Endothelial cell of umbilical vein (primary cell): ENCODE measurements around the gene KRTAP4-6. TPM values are rescaled to one million over a fixed set of nuclear protein-coding genes. Genes with fewer than 3 reads are reported as not detected.

Source experiments
- BruUV-seq: library from RNA; stranded (reverse); fragments of 400-500 nt; replicated peaks from 2 replicates; lab custom pipeline; 2021; lab: Mats Ljungman, UMichigan
- CTCF ChIA-PET: fragments of 300-600, 350-600 bp; sonication (Branson Sonifier 250); formaldehyde crosslinking; loops from one replicate; lab custom pipeline; 2021; ENCODE audit warnings: antibody characterized with exemption, inconsistent platforms; lab: Charles Lee
- POLR2A ChIA-PET: fragments of 300-600, 350-600 bp; sonication (Branson Sonifier 250); formaldehyde crosslinking; loops from one replicate; lab custom pipeline; 2021; ENCODE audit warnings: antibody characterized with exemption, inconsistent platforms; lab: Charles Lee
- DNase-seq: peaks from one replicate; pipeline ENCODE4 v3.0.0-alpha.2; 2011; ENCODE audit warnings: low read depth, low spot score
- FAIRE-seq: peaks from 2 replicates; lab custom pipeline; 2011; peaks lifted over from hg19 to GRCh38; lab: Jason Lieb, UNC
- H2AFZ ChIP-seq: 2 replicates; pipeline ENCODE4 v1.6.0; 2012; ENCODE audit warnings: low read depth, low read length, control low read depth, inconsistent platforms
- H3K27ac ChIP-seq: 2 replicates; pipeline ENCODE4 v1.5.1; 2011; ENCODE audit warnings: low read depth, mild to moderate bottlenecking, control low read depth, low read length, moderate library complexity; ENCODE audit not compliant: insufficient read depth
- H3K27me3 ChIP-seq, 2 experiments: 2 replicates each; pipeline versions ENCODE4 v1.6.0 to v1.6.1; 2011; ENCODE audit warnings: low read length in 2 of 2, mixed read lengths in 1 of 2; ENCODE audit not compliant: control insufficient read depth in 2 of 2, insufficient read depth in 2 of 2
- H3K36me3 ChIP-seq, 2 experiments: 2 replicates in 1 of 2; 3 replicates in 1 of 2; pipeline ENCODE4 v1.5.1; 2011; ENCODE audit warnings: low read length in 2 of 2, mild to moderate bottlenecking in 1 of 2, moderate library complexity in 1 of 2; ENCODE audit not compliant: control insufficient read depth in 2 of 2, insufficient read depth in 2 of 2; ENCODE audit errors: extremely low read depth in 1 of 2
- H3K4me1 ChIP-seq: 3 replicates; pipeline ENCODE4 v1.5.1; 2011; ENCODE audit warnings: mild to moderate bottlenecking, low read length; ENCODE audit not compliant: control insufficient read depth, insufficient read depth; ENCODE audit errors: extremely low read depth
- H3K4me2 ChIP-seq: 2 replicates; pipeline ENCODE4 v1.6.1; 2011; ENCODE audit warnings: low read length, control low read depth, mixed read lengths; ENCODE audit not compliant: insufficient read depth
- H3K4me3 ChIP-seq, 3 experiments: fragments of 200-600 bp in 1 of 3; sonication (generic), shearing (Covaris generic) in 1 of 3; replicated peaks in 1 of 3; 2 replicates each; pipeline ENCODE4 v1.5.1; 2011 to 2016; ENCODE audit warnings: control low read depth in 3 of 3, low read length in 3 of 3, mild to moderate bottlenecking in 2 of 3, inconsistent platforms in 1 of 3, low read depth in 1 of 3, moderate library complexity in 1 of 3; ENCODE audit not compliant: insufficient read depth in 1 of 3
- H3K79me2 ChIP-seq: 2 replicates; pipeline ENCODE4 v1.6.0; 2012; ENCODE audit warnings: low read length, inconsistent platforms; ENCODE audit not compliant: control insufficient read depth, insufficient read depth
- H3K9ac ChIP-seq: replicated peaks from 2 replicates; pipeline ENCODE3; 2011; ENCODE audit warnings: low read length, control low read depth; ENCODE audit not compliant: insufficient read depth; ENCODE audit errors: extremely low read depth
- H3K9me1 ChIP-seq: replicated peaks from 3 replicates; pipeline ENCODE4 v1.6.0; 2011; ENCODE audit warnings: mild to moderate bottlenecking, low read length; ENCODE audit not compliant: control insufficient read depth, insufficient read depth; ENCODE audit errors: extremely low read depth
- H3K9me3 ChIP-seq: replicated peaks from 2 replicates; pipeline ENCODE4 v1.5.1; 2012; ENCODE audit warnings: low read length, inconsistent platforms; ENCODE audit not compliant: control insufficient read depth, insufficient read depth
- H4K20me1 ChIP-seq: replicated peaks from 2 replicates; pipeline ENCODE3; 2011; ENCODE audit warnings: mild to moderate bottlenecking, low read length; ENCODE audit not compliant: control insufficient read depth, insufficient read depth; ENCODE audit errors: extremely low read depth
- EZH2 ChIP-seq: IDR thresholded peaks from 2 replicates; pipeline ENCODE4 v1.6.1; 2012; ENCODE audit warnings: borderline replicate concordance, low read depth, mild to moderate bottlenecking, moderate library complexity, low read length, inconsistent platforms; ENCODE audit not compliant: severe bottlenecking
- FOS ChIP-seq: IDR thresholded peaks from 2 replicates; pipeline ENCODE4 v1.6.1; 2011; ENCODE audit warnings: mild to moderate bottlenecking, low read length, moderate library complexity, borderline replicate concordance; ENCODE audit not compliant: insufficient read depth
- GATA2 ChIP-seq: IDR thresholded peaks from 2 replicates; pipeline ENCODE4 v1.7.0; 2011; ENCODE audit warnings: low read depth, mild to moderate bottlenecking, moderate library complexity, mixed read lengths, low read length; ENCODE audit not compliant: insufficient read length, insufficient read depth
- JUN ChIP-seq: IDR thresholded peaks from 2 replicates; pipeline ENCODE4 v1.6.1; 2011; ENCODE audit warnings: borderline replicate concordance, low read depth; ENCODE audit not compliant: insufficient read length, insufficient read depth
- MYC ChIP-seq: IDR thresholded peaks from one replicate; pipeline ENCODE4 v1.6.1; 2011; ENCODE audit warnings: mild to moderate bottlenecking, low read depth, low read length
- POLR2A ChIP-seq: IDR thresholded peaks from 2 replicates; pipeline ENCODE4 v1.6.1; 2012; ENCODE audit warnings: low read depth, mild to moderate bottlenecking, control low read depth, low read length
- POLR2AphosphoS5 ChIP-seq: IDR thresholded peaks from 2 replicates; pipeline ENCODE4 v1.6.1; 2012; ENCODE audit warnings: low read depth, mild to moderate bottlenecking, control low read depth, low read length, moderate library complexity; ENCODE audit not compliant: insufficient read depth
- dilution Hi-C: fragments of 300-500 bp; cut with MboI; formaldehyde crosslinking; loops from one replicate; pipeline ENCODE4 v1.15.0; 2019; ENCODE audit warnings: low sequenced_read_pairs; ENCODE audit not compliant: extremely low pct_ligation_motif_present
- intact Hi-C: fragments of 100-400 bp; cut with micrococcal nuclease; formaldehyde crosslinking; loops from one replicate; pipeline ENCODE4 v1.10.0; 2022
- polyA plus RNA-seq, 4 experiments: library from polyadenylated mRNA; depleted of rRNA in 3 of 4; stranded (reverse) in 3 of 4; unstranded in 1 of 4; fragments of >200 nt; gene quantifications; 2 replicates each; pipeline versions ENCODE4 v1.2.1 to v1.2.3, GENCODE V29; 2011 to 2012; ENCODE audit warnings: missing spikeins in 1 of 4
- small RNA-seq: library from RNA; depleted of rRNA; stranded (forward); fragments of <200 nt; gene quantifications from one replicate; pipeline ENCODE3, GENCODE V24; 2012; ENCODE audit warnings: low replicate concordance, low read depth; ENCODE audit not compliant: insufficient read depth, insufficient read length
- total RNA-seq: library from RNA; stranded (reverse); gene quantifications from 2 replicates; pipeline ENCODE4 v1.2.3, GENCODE V29; 2021
- TF ChIP-seq, protein P1 (sequence below), 2 donors: IDR thresholded peaks; 1 replicate in 1 of 2; 2 replicates in 1 of 2; pipeline ENCODE4 v1.5.1; 2011; ENCODE audit warnings: low read length in 2 of 2, mild to moderate bottlenecking in 2 of 2, moderate library complexity in 2 of 2, control low read depth in 1 of 2, inconsistent platforms in 1 of 2, low read depth in 1 of 2; ENCODE audit not compliant: insufficient read depth in 1 of 2; ENCODE audit errors: extremely low read depth in 1 of 2
- TF ChIP-seq, protein P2 (sequence below): IDR thresholded peaks from 2 replicates; pipeline ENCODE4 v1.6.1; 2011; ENCODE audit not compliant: insufficient read depth, insufficient read length

The KRTAP4-6 gene
- total and polyA plus RNA-seq, 2 donors (not counting 3 experiments of a cell fraction or from before 2014, with no cell fraction given), result not detected

DNA sequence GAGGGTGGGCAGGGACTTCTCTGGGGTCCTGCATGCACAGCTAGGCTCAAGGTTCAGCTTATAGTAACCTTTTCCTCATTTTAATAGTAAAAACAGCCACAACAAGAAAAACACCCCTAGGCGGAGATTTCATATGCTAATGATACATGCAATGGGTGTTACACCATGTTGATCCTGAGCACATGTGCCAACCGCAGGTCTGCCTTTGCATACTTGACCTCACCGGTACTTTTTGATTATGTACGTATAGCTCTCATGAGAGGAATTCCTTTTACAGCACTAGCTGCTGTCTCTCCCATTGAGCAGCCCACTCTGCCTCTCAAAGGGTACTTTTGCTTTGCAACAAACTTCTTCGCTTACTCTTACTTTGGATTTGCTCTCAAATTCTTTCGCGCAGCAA is 44.3 kb downstream of the KRTAP4-6 start:
- FAIRE-seq (no peak), DNase-seq (no peak)
- Histone ChIP-seq H3K27ac (no peak overlapping the region), H3K4me2 (no peak overlapping the region), H3K9ac (no peak overlapping the region), H4K20me1 (no peaks in the 10 kb centered on the region), H3K9me1 (no peaks in the 10 kb centered on the region), H2AFZ (no peak overlapping the region), H3K9me3 (no peaks in the 10 kb centered on the region), H3K79me2 (no peaks in the 10 kb centered on the region), H3K27me3 (no peaks in the 10 kb centered on the region), H3K4me1 (peaks cover 2% of the 10 kb centered on the region), H3K36me3 (no peaks in the 10 kb centered on the region), H3K4me3 (no peak overlapping the region)
- no TSS peak for BruUV-seq
- ChIA-PET CTCF (no interaction called here), POLR2A (no interaction called here)
- dilution Hi-C loops (no loop called here), intact Hi-C loops (no loop called here)
- TF ChIP-seq EZH2 (no peak), POLR2A (no peak), POLR2AphosphoS5 (no peak), JUN (no peak), MYC (no peak), FOS (no peak), GATA2 (no peak)
- TF ChIP-seq, protein P1, sequence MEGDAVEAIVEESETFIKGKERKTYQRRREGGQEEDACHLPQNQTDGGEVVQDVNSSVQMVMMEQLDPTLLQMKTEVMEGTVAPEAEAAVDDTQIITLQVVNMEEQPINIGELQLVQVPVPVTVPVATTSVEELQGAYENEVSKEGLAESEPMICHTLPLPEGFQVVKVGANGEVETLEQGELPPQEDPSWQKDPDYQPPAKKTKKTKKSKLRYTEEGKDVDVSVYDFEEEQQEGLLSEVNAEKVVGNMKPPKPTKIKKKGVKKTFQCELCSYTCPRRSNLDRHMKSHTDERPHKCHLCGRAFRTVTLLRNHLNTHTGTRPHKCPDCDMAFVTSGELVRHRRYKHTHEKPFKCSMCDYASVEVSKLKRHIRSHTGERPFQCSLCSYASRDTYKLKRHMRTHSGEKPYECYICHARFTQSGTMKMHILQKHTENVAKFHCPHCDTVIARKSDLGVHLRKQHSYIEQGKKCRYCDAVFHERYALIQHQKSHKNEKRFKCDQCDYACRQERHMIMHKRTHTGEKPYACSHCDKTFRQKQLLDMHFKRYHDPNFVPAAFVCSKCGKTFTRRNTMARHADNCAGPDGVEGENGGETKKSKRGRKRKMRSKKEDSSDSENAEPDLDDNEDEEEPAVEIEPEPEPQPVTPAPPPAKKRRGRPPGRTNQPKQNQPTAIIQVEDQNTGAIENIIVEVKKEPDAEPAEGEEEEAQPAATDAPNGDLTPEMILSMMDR (IDR thresholded peaks at IDR 0.05; ENCODE audit: extremely low read depth in 1 of 2, insufficient read depth in 1 of 2, low read depth in 1 of 2, low read length in 2 of 2), result no peak
- TF ChIP-seq, protein P2, sequence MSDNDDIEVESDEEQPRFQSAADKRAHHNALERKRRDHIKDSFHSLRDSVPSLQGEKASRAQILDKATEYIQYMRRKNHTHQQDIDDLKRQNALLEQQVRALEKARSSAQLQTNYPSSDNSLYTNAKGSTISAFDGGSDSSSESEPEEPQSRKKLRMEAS, result no peak

Small RNAs within 50 kb of the gene (small RNA-seq; reads per million reads assigned to genes)
- not detected for gene KRTAP4-17P

Other genes with a start within 250 kb of the KRTAP4-6 start
Only the 30 nearest of the 39 such genes appear.
- gene KRTAP3-3, start 146.4 kb downstream of the KRTAP4-6 start, total RNA-seq, result not detected in 2 replicates
- gene KRTAP3-3, start 146.4 kb downstream of the KRTAP4-6 start, polyA plus RNA-seq, result not detected in 2 replicates
- gene KRTAP3-2, start 140.6 kb downstream of the KRTAP4-6 start, total RNA-seq, result not detected in 2 replicates
- gene KRTAP3-2, start 140.6 kb downstream of the KRTAP4-6 start, polyA plus RNA-seq, result not detected in 2 replicates
- gene KRTAP3-1, start 131.4 kb downstream of the KRTAP4-6 start, total RNA-seq, result not detected in 2 replicates
- not detected in 2 replicates for gene KRTAP3-1, start 131.4 kb downstream of the KRTAP4-6 start, polyA plus RNA-seq
- gene KRTAP1-5, start 113.3 kb downstream of the KRTAP4-6 start, total RNA-seq, result not detected in 2 replicates
- gene KRTAP1-5, start 113.3 kb downstream of the KRTAP4-6 start, polyA plus RNA-seq, result not detected in 2 replicates
- not detected in 2 replicates for gene KRTAP1-4, start 110.3 kb downstream of the KRTAP4-6 start, total RNA-seq
- gene KRTAP1-4, start 110.3 kb downstream of the KRTAP4-6 start, polyA plus RNA-seq, result not detected in 2 replicates
- gene KRTAP1-3, start 105.7 kb downstream of the KRTAP4-6 start, total RNA-seq, result not detected in 2 replicates
- gene KRTAP1-3, start 105.7 kb downstream of the KRTAP4-6 start, polyA plus RNA-seq, result not detected in 2 replicates
- not detected in 2 replicates for gene KRTAP1-1, start 99.1 kb downstream of the KRTAP4-6 start, total RNA-seq
- gene KRTAP1-1, start 99.1 kb downstream of the KRTAP4-6 start, polyA plus RNA-seq, result not detected in 2 replicates
- gene KRTAP2-1, start 93.2 kb downstream of the KRTAP4-6 start, total RNA-seq, result not detected in 2 replicates
- gene KRTAP2-1, start 93.2 kb downstream of the KRTAP4-6 start, polyA plus RNA-seq, result not detected in 2 replicates
- gene KRTAP2-2, start 85.3 kb downstream of the KRTAP4-6 start, total RNA-seq, result not detected in 2 replicates
- gene KRTAP2-2, start 85.3 kb downstream of the KRTAP4-6 start, polyA plus RNA-seq, result not detected in 2 replicates
- not detected in 2 replicates for gene KRTAP2-3, start 80.4 kb downstream of the KRTAP4-6 start, total RNA-seq
- not detected in 2 replicates for gene KRTAP2-3, start 80.4 kb downstream of the KRTAP4-6 start, polyA plus RNA-seq
- not detected in 2 replicates for gene KRTAP2-4, start 74.7 kb downstream of the KRTAP4-6 start, total RNA-seq
- gene KRTAP2-4, start 74.7 kb downstream of the KRTAP4-6 start, polyA plus RNA-seq, result not detected in 2 replicates
- gene KRTAP4-7, start 56.4 kb downstream of the KRTAP4-6 start, total RNA-seq, result not detected in 2 replicates
- gene KRTAP4-7, start 56.4 kb downstream of the KRTAP4-6 start, polyA plus RNA-seq, result not detected in 2 replicates
- not detected in 2 replicates for gene KRTAP4-8, start 42.4 kb downstream of the KRTAP4-6 start, total RNA-seq
- not detected in 2 replicates for gene KRTAP4-8, start 42.4 kb downstream of the KRTAP4-6 start, polyA plus RNA-seq
- not detected in 2 replicates for gene KRTAP4-16, start 38.3 kb downstream of the KRTAP4-6 start, total RNA-seq
- gene KRTAP4-16, start 38.3 kb downstream of the KRTAP4-6 start, polyA plus RNA-seq, result not detected in 2 replicates
- not detected in 2 replicates for gene KRTAP4-9, start 35.2 kb downstream of the KRTAP4-6 start, total RNA-seq
- gene KRTAP4-9, start 35.2 kb downstream of the KRTAP4-6 start, polyA plus RNA-seq, result not detected in 2 replicates
- not detected in 2 replicates for gene KRTAP4-11, start 22.2 kb downstream of the KRTAP4-6 start, total RNA-seq
- not detected in 2 replicates for gene KRTAP4-11, start 22.2 kb downstream of the KRTAP4-6 start, polyA plus RNA-seq
- gene KRTAP4-12, start 16.4 kb downstream of the KRTAP4-6 start, total RNA-seq, result not detected in 2 replicates
- gene KRTAP4-12, start 16.4 kb downstream of the KRTAP4-6 start, polyA plus RNA-seq, result not detected in 2 replicates
- gene KRTAP4-5, start 9.3 kb upstream of the KRTAP4-6 start, total RNA-seq, result not detected in 2 replicates
- gene KRTAP4-5, start 9.3 kb upstream of the KRTAP4-6 start, polyA plus RNA-seq, result not detected in 2 replicates
- gene KRTAP4-4, start 20.2 kb upstream of the KRTAP4-6 start, total RNA-seq, result not detected in 2 replicates
- not detected in 2 replicates for gene KRTAP4-4, start 20.2 kb upstream of the KRTAP4-6 start, polyA plus RNA-seq
- not detected in 2 replicates for gene KRTAP4-3, start 27.7 kb upstream of the KRTAP4-6 start, total RNA-seq
- gene KRTAP4-3, start 27.7 kb upstream of the KRTAP4-6 start, polyA plus RNA-seq, result not detected in 2 replicates
- not detected in 2 replicates for gene KRTAP4-2, start 37.7 kb upstream of the KRTAP4-6 start, total RNA-seq
- gene KRTAP4-2, start 37.7 kb upstream of the KRTAP4-6 start, polyA plus RNA-seq, result not detected in 2 replicates
- gene KRTAP4-1, start 44.4 kb upstream of the KRTAP4-6 start, total RNA-seq, result not detected in 2 replicates
- gene KRTAP4-1, start 44.4 kb upstream of the KRTAP4-6 start, polyA plus RNA-seq, result not detected in 2 replicates
- gene KRTAP9-1, start 49.3 kb upstream of the KRTAP4-6 start, total RNA-seq, result not detected in 2 replicates
- gene KRTAP9-1, start 49.3 kb upstream of the KRTAP4-6 start, polyA plus RNA-seq, result not detected in 2 replicates
- gene KRTAP9-2, start 86.1 kb upstream of the KRTAP4-6 start, total RNA-seq, result not detected in 2 replicates
- not detected in 2 replicates for gene KRTAP9-2, start 86.1 kb upstream of the KRTAP4-6 start, polyA plus RNA-seq
- not detected in 2 replicates for gene KRTAP9-3, start 91.9 kb upstream of the KRTAP4-6 start, total RNA-seq
- not detected in 2 replicates for gene KRTAP9-3, start 91.9 kb upstream of the KRTAP4-6 start, polyA plus RNA-seq
- not detected in 2 replicates for gene KRTAP9-8, start 97.5 kb upstream of the KRTAP4-6 start, total RNA-seq
- gene KRTAP9-8, start 97.5 kb upstream of the KRTAP4-6 start, polyA plus RNA-seq, result not detected in 2 replicates
- gene KRTAP9-4, start 109.1 kb upstream of the KRTAP4-6 start, total RNA-seq, result not detected in 2 replicates
- not detected in 2 replicates for gene KRTAP9-4, start 109.1 kb upstream of the KRTAP4-6 start, polyA plus RNA-seq
- gene KRTAP9-9, start 114.8 kb upstream of the KRTAP4-6 start, total RNA-seq, result not detected in 2 replicates
- gene KRTAP9-9, start 114.8 kb upstream of the KRTAP4-6 start, polyA plus RNA-seq, result not detected in 2 replicates
- gene KRTAP9-6, start 124.8 kb upstream of the KRTAP4-6 start, total RNA-seq, result not detected in 2 replicates
- not detected in 2 replicates for gene KRTAP9-6, start 124.8 kb upstream of the KRTAP4-6 start, polyA plus RNA-seq
- not detected in 2 replicates for gene KRTAP9-7, start 135.2 kb upstream of the KRTAP4-6 start, total RNA-seq
- gene KRTAP9-7, start 135.2 kb upstream of the KRTAP4-6 start, polyA plus RNA-seq, result not detected in 2 replicates